ENCODE measurements around the gene CCDC9.

CCDC9 gene

GRCh38 chr19:47255879-47256692 lies at the start of gene CCDC9:
TSS of gene CCDC9 (plus strand) at chr19:47256525. CDS start at chr19:47258401, 1,876 bp downstream.
- H3K36me3 ChIP-seq (ENCODE audit: control insufficient read depth, insufficient read depth, low read length), result peaks cover 8% of the 10 kb centered on the region
- H3K27me3 ChIP-seq (replicated peaks; ENCODE audit: control insufficient read depth, insufficient read depth, low read length), result no peaks in the 10 kb centered on the region
- peak; percentile 97 for DNase-seq (ENCODE audit: extremely low read depth, insufficient read length)
- TF ChIP-seq CTCF (IDR thresholded peaks at IDR 0.05; ENCODE audit: insufficient read depth, low read length, poor library complexity, severe bottlenecking), result no peak
- peak within 1 kb of the TSS; percentile 67 for H3K4me3 ChIP-seq (replicated peaks; ENCODE audit: low read depth, low read length)

- no peak for TF ChIP-seq CTCF (IDR thresholded peaks at IDR 0.05; ENCODE audit: insufficient read depth, low read length, poor library complexity, severe bottlenecking)
- no peak for DNase-seq (ENCODE audit: extremely low read depth, insufficient read length)
- no peak overlapping the region for H3K4me3 ChIP-seq (replicated peaks; ENCODE audit: low read depth, low read length)
- peaks cover 22% of the 10 kb centered on the region for H3K36me3 ChIP-seq (ENCODE audit: control insufficient read depth, insufficient read depth, low read length)
- no peaks in the 10 kb centered on the region for H3K27me3 ChIP-seq (replicated peaks; ENCODE audit: control insufficient read depth, insufficient read depth, low read length)
Observed at GRCh38 chr19:47209319-47210179, 46.8 kb upstream of the CCDC9 start.

DNA sequence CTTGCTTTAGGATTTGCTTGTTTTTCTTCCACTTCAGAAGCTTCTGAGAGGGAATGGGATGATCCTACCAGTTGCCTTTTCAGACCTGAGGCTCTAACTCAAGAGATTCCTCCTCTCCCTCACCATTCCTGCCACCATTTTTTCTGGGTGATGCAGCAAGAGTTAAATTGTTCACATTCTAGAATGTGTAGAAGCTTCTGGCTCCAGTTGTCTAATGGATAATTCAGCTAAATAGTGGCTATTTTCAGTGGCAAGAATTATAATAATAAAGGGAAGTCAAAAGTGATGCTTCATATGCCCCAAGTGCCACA lies 46.2 kb upstream of the CCDC9 start:
- TF ChIP-seq CTCF (IDR thresholded peaks at IDR 0.05; ENCODE audit: insufficient read depth, low read length, poor library complexity, severe bottlenecking), result no peak
- H3K36me3 ChIP-seq (ENCODE audit: control insufficient read depth, insufficient read depth, low read length), result peaks cover 16% of the 10 kb centered on the region
- H3K4me3 ChIP-seq (replicated peaks; ENCODE audit: low read depth, low read length), result no peak overlapping the region
- no peak for DNase-seq (ENCODE audit: extremely low read depth, insufficient read length)
- no peaks in the 10 kb centered on the region for H3K27me3 ChIP-seq (replicated peaks; ENCODE audit: control insufficient read depth, insufficient read depth, low read length)

DNA sequence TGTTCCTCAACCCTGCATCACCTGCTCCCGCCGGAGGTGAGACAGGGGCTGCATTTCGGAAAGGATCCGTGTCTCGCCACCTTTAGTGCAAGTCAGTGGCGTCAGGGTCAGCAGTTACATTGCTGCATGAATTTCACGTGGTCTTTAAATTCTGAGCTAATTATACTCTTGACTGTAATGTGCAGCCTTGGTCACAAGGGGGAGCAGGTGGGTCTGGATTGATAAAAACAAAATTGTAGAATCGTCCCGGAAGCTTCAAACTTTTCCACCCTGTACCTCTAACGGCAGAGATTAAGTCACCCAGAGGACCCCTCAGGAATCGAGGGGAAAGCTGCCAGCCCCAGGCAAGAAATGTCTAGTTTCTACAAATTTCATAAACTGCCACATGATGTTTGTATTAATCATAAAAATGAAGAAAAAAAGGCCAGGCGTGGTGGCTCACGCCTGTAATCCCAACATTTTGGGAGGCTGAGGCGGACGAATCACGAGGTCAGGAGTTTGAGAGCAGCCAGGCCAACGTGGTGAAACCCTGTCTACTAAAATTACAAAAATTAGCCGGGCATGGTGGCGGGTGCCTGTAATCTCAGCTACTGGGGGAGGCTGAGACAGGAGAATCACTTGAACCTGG lies 45.5 kb upstream of the CCDC9 start:
- TF ChIP-seq CTCF (IDR thresholded peaks at IDR 0.05; ENCODE audit: insufficient read depth, low read length, poor library complexity, severe bottlenecking), result peak; percentile 72
- peaks cover 15% of the 10 kb centered on the region for H3K36me3 ChIP-seq (ENCODE audit: control insufficient read depth, insufficient read depth, low read length)
- H3K4me3 ChIP-seq (replicated peaks; ENCODE audit: low read depth, low read length), result no peak overlapping the region
- DNase-seq (ENCODE audit: extremely low read depth, insufficient read length), result peak; percentile 38
- no peaks in the 10 kb centered on the region for H3K27me3 ChIP-seq (replicated peaks; ENCODE audit: control insufficient read depth, insufficient read depth, low read length)

DNA sequence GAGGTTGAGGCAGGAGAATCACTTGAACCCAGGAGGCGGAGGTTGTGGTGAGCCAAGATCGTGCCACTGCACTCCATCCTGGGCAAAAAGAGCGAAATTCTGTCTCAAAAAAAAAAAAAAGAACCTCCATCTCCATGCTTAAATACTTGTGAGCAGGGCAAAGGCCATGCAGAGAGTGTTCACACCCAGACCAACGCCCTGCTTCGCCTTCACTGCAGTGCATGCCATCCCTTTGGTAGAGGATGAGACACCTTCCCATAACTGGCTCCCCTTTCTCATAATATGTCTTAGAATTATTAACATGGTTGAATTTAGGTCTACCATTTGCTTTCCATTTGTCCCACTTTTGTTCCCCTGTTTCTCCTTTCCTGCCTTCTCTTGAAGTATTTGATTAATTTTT lies 40.7 kb upstream of the CCDC9 start:
- Histone ChIP-seq H3K4me3 (replicated peaks; ENCODE audit: low read depth, low read length) (no peak overlapping the region), H3K27me3 (replicated peaks; ENCODE audit: control insufficient read depth, insufficient read depth, low read length) (no peaks in the 10 kb centered on the region), H3K36me3 (ENCODE audit: control insufficient read depth, insufficient read depth, low read length) (peaks cover 3% of the 10 kb centered on the region)
- TF ChIP-seq CTCF (IDR thresholded peaks at IDR 0.05; ENCODE audit: insufficient read depth, low read length, poor library complexity, severe bottlenecking), result no peak
- no peak for DNase-seq (ENCODE audit: extremely low read depth, insufficient read length)

Measured in GM06990 (cell line).